Measurements from ENCODE around the gene BASP1. TPM values are rescaled to one million over a fixed set of nuclear protein-coding genes. Genes with fewer than 3 reads are reported as not detected.
"Not testable (repeated sequence)": the region's sequence is repeated elsewhere in the genome, so short reads cannot be mapped to it uniquely, and the experiment has no call there.

Gene BASP1
- total RNA-seq, 4 donors from 2014 or later = 22.1 to 37.1 (median 26.8) TPM

- intact Hi-C loops (cut with DNase I; ENCODE audit: low total_unique reads) = no loop called here
- no peak overlapping the region for H3K4me3 ChIP-seq (ENCODE audit: low read depth, poor library complexity, severe bottlenecking)
- no peak for DNase-seq (ENCODE audit: low spot score in 2 of 2)
- TF ChIP-seq POLR2A (IDR thresholded peaks at IDR 0.05) (no peak), CTCF (IDR thresholded peaks at IDR 0.05) (no peak)
Observed at GRCh38 chr5:17256839-17257238, 39.4 kb downstream of the BASP1 start.

- TF ChIP-seq POLR2A (IDR thresholded peaks at IDR 0.05) (no peak), CTCF (IDR thresholded peaks at IDR 0.05) (no peak)
- H3K4me3 ChIP-seq (ENCODE audit: low read depth, poor library complexity, severe bottlenecking) = no peak overlapping the region
- DNase-seq (ENCODE audit: low spot score in 2 of 2) = no peak
- intact Hi-C loops (cut with DNase I; ENCODE audit: low total_unique reads) = no loop called here
- 69 to 72% methylated on average over 5 of the region's 5 CpGs for WGBS, 2 donors
Observed at GRCh38 chr5:17257705-17258273, 40.4 kb downstream of the BASP1 start.

GRCh38 chr5:17258431-17258830 is 41.0 kb downstream of the BASP1 start:
- intact Hi-C loops (cut with DNase I; ENCODE audit: low total_unique reads) = no loop called here
- TF ChIP-seq POLR2A (IDR thresholded peaks at IDR 0.05) = no peak
- DNase-seq (ENCODE audit: low spot score in 2 of 2) = no peak
- WGBS, 2 donors = 72 to 73% methylated on average over 2 of the region's 2 CpGs
- no peak overlapping the region for H3K4me3 ChIP-seq (ENCODE audit: low read depth, poor library complexity, severe bottlenecking)

- DNase-seq (ENCODE audit: low spot score in 2 of 2); intact Hi-C loops (cut with DNase I; ENCODE audit: low total_unique reads); H3K4me3 ChIP-seq (ENCODE audit: low read depth, poor library complexity, severe bottlenecking): not testable (repeated sequence)
- 88 to 93% methylated on average over 4 of the region's 4 CpGs for WGBS, 2 donors
Observed at GRCh38 chr5:17259012-17259411, 41.6 kb downstream of the BASP1 start.

- H3K4me3 ChIP-seq (ENCODE audit: low read depth, poor library complexity, severe bottlenecking) = no peak overlapping the region
- intact Hi-C loops (cut with DNase I; ENCODE audit: low total_unique reads) = no loop called here
- TF ChIP-seq CTCF (IDR thresholded peaks at IDR 0.05) = no peak
- no peak for TF ChIP-seq POLR2A (IDR thresholded peaks at IDR 0.05)
- 80 to 92% methylated on average over 5 of the region's 5 CpGs for WGBS, 2 donors
- DNase-seq (ENCODE audit: low spot score in 2 of 2) = no peak
Observed at GRCh38 chr5:17259630-17260257, 42.3 kb downstream of the BASP1 start.

GRCh38 chr5:17260549-17260948 is 43.1 kb downstream of the BASP1 start:
- 83 to 90% methylated on average over 5 of the region's 5 CpGs for WGBS, 2 donors
- intact Hi-C loops (cut with DNase I; ENCODE audit: low total_unique reads) = no loop called here
- TF ChIP-seq CTCF (IDR thresholded peaks at IDR 0.05) (no peak), POLR2A (IDR thresholded peaks at IDR 0.05) (no peak)
- no peak overlapping the region for H3K4me3 ChIP-seq (ENCODE audit: low read depth, poor library complexity, severe bottlenecking)
- DNase-seq (ENCODE audit: low spot score in 2 of 2) = no peak

GRCh38 chr5:17261075-17261474 is 43.6 kb downstream of the BASP1 start:
- H3K4me3 ChIP-seq (ENCODE audit: low read depth, poor library complexity, severe bottlenecking) = no peak overlapping the region
- no peak for DNase-seq (ENCODE audit: low spot score in 2 of 2)
- intact Hi-C loops (cut with DNase I; ENCODE audit: low total_unique reads) = no loop called here
- 78 to 79% methylated on average over 3 of the region's 3 CpGs for WGBS, 2 donors
- TF ChIP-seq CTCF (IDR thresholded peaks at IDR 0.05) = no peak
- TF ChIP-seq POLR2A (IDR thresholded peaks at IDR 0.05) = no peak
